Brain microvascular endothelial cell (primary cell): Measurements from ENCODE around the gene CDC73.

Experiments used
- DNase-seq: peaks from one replicate; pipeline ENCODE4 v3.0.0-alpha.2; 2020
- H3K27ac ChIP-seq: fragments of 250-450 bp; sonication (Bioruptor Pico); 2 replicates; pipeline ENCODE4 v1.5.1; 2020; ENCODE audit warnings: mild to moderate bottlenecking, moderate library complexity
- H3K27me3 ChIP-seq: fragments of 250-450 bp; sonication (Bioruptor Pico); replicated peaks from 2 replicates; pipeline ENCODE4 v1.5.1; 2020; ENCODE audit warnings: mild to moderate bottlenecking
- H3K36me3 ChIP-seq: fragments of 250-450 bp; sonication (Bioruptor Pico); replicated peaks from 2 replicates; pipeline ENCODE4 v1.5.1; 2020; ENCODE audit warnings: mild to moderate bottlenecking
- H3K4me3 ChIP-seq: 2 replicates; pipeline ENCODE4 v1.5.1; 2011; ENCODE audit warnings: low read depth, mild to moderate bottlenecking, control low read depth, low read length, moderate library complexity
- in situ Hi-C: cut with HindIII; loops from 2 replicates; pipeline ENCODE4 v1.10.0; 2017; ENCODE audit warnings: low sequenced_read_pairs, low pct_ligation_motif_present
- TF ChIP-seq, protein P1 (sequence below): IDR thresholded peaks from 2 replicates; pipeline ENCODE4 v1.5.1; 2011; ENCODE audit warnings: low read depth, mild to moderate bottlenecking, moderate library complexity, low read length, control low read depth, inconsistent platforms; ENCODE audit errors: missing control alignments

CDC73 gene

GRCh38 chr1:193125369-193125768 lies 3.5 kb downstream of the CDC73 start:
- no peak for DNase-seq
- TF ChIP-seq, protein P1, sequence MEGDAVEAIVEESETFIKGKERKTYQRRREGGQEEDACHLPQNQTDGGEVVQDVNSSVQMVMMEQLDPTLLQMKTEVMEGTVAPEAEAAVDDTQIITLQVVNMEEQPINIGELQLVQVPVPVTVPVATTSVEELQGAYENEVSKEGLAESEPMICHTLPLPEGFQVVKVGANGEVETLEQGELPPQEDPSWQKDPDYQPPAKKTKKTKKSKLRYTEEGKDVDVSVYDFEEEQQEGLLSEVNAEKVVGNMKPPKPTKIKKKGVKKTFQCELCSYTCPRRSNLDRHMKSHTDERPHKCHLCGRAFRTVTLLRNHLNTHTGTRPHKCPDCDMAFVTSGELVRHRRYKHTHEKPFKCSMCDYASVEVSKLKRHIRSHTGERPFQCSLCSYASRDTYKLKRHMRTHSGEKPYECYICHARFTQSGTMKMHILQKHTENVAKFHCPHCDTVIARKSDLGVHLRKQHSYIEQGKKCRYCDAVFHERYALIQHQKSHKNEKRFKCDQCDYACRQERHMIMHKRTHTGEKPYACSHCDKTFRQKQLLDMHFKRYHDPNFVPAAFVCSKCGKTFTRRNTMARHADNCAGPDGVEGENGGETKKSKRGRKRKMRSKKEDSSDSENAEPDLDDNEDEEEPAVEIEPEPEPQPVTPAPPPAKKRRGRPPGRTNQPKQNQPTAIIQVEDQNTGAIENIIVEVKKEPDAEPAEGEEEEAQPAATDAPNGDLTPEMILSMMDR, result no peak
- Histone ChIP-seq H3K4me3 (no peak overlapping the region), H3K36me3 (peaks cover 7% of the 10 kb centered on the region), H3K27me3 (no peaks in the 10 kb centered on the region), H3K27ac (no peak overlapping the region)
- in situ Hi-C loops, result no loop called here

DNA sequence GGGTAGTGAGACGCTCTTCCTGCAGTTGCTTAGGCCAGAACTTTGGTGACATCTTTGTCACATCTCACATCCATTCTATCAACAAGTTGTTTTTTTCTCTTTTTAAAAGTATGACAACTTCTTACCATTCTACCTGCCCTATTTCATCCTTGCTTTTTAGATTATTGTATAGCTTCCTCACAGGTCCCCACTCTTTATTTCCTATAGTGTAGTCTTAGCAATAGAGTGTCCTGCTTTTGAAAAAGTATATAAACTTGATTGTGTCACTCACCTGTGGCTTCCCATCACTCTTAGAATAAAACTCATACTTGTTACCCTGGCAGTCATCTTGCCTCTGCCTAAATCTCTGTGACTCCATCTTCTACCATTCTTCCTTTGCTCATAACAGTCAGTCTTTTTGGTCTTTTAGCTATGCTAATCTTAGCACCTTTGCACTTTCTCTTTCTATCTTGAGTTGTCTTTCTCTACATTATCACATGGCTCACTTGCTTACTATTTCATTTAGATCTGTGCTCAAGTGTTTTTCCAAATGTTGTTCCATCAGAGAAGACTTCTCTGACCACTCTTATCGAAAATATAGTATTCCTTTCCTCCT lies 9.5 kb downstream of the CDC73 start:
- Histone ChIP-seq H3K27ac (no peak overlapping the region), H3K27me3 (no peaks in the 10 kb centered on the region), H3K36me3 (peaks cover 29% of the 10 kb centered on the region), H3K4me3 (no peak overlapping the region)
- TF ChIP-seq, protein P1, result no peak
- in situ Hi-C loops, result no loop called here
- no peak for DNase-seq

GRCh38 chr1:193140254-193140653 lies 18.4 kb downstream of the CDC73 start:
- in situ Hi-C loops, result no loop called here
- no peak overlapping the region for H3K27ac ChIP-seq
- TF ChIP-seq, protein P1, result no peak
- no peak overlapping the region for H3K4me3 ChIP-seq
- DNase-seq, result no peak
- H3K36me3 ChIP-seq, result peaks cover 20% of the 10 kb centered on the region
- H3K27me3 ChIP-seq, result no peaks in the 10 kb centered on the region

GRCh38 chr1:193141804-193142203 lies 20.0 kb downstream of the CDC73 start:
- in situ Hi-C loops, result no loop called here
- TF ChIP-seq, protein P1, result no peak
- Histone ChIP-seq H3K27ac (no peak overlapping the region), H3K27me3 (no peaks in the 10 kb centered on the region), H3K36me3 (peaks cover 21% of the 10 kb centered on the region), H3K4me3 (no peak overlapping the region)
- no peak for DNase-seq

DNA sequence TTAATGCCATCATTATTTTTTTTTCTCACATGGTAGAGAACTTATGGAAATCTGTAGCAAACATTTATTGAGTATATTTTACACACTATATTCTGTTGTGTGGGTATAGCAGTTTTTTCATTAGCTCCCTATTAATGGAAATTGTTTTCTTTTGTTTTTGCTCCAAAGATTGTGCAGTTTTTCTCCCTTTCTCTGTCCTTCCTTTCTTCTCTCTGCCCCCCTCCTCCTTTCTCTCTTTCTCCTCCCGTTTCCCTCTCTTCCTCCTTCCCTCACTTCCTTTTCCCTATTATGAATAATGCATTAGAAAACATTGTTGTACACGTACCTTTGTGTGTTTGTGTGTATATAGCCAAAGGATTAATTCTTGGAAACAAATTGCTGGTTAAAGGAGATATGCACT lies 20.6 kb downstream of the CDC73 start:
- peaks cover 22% of the 10 kb centered on the region for H3K36me3 ChIP-seq
- H3K27ac ChIP-seq, result no peak overlapping the region
- H3K27me3 ChIP-seq, result no peaks in the 10 kb centered on the region
- in situ Hi-C loops, result no loop called here
- no peak overlapping the region for H3K4me3 ChIP-seq
- TF ChIP-seq, protein P1, result no peak
- no peak for DNase-seq

DNA sequence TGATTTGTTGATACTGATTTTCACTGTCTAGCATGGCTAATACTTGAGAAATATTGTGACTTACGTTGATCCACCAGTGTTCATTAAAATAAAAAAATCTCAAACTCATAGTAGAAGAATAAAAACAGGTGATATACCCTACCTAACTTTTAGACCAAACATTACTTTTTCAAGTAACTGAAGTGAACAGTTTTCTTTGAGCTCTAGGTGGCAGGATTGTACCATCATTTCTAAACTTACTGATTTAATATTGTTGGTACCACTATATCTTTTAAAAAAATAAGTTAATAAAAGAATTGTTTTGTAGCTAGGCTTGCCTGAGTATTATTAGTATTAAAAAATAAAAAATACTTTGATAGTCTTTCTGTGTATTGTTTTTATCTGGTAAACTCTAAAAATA lies 21.5 kb downstream of the CDC73 start:
- no peak overlapping the region for H3K27ac ChIP-seq
- no peaks in the 10 kb centered on the region for H3K27me3 ChIP-seq
- peaks cover 30% of the 10 kb centered on the region for H3K36me3 ChIP-seq
- in situ Hi-C loops, result no loop called here
- H3K4me3 ChIP-seq, result no peak overlapping the region
- DNase-seq, result no peak
- TF ChIP-seq, protein P1, result peak; percentile 22
